Left lobe of liver (tissue), 2 donors: ENCODE results near the gene CLPTM1L. TPM values are rescaled to one million over a fixed set of nuclear protein-coding genes. Genes with fewer than 3 reads are reported as not detected.
"Not testable (repeated sequence)": the region's sequence is repeated elsewhere in the genome, so short reads cannot be mapped to it uniquely, and the experiment has no call there.

Experiments
- ATAC-seq: fragments of 200-7000 bp; cut with Tn5 transposase; one replicate; pipeline ENCODE4 v1.9.1; 2020; ENCODE audit warnings: mild to moderate bottlenecking, moderate library complexity
- DNase-seq: peaks from one replicate; pipeline ENCODE4 v3.0.0-alpha.2; 2020; ENCODE audit warnings: low spot score
- total RNA-seq: library from RNA; stranded (reverse); gene quantifications from one replicate; pipeline ENCODE4 v1.2.1, GENCODE V29; 2021
- donor health status: DM: no; HTN: no; CAD: no; lungs with moderate emphysema.
- donor health status: DM: no; HTN: yes; CAD: no.

The CLPTM1L gene
- total RNA-seq, 1 donor from 2014 or later = 147 TPM

GRCh38 chr5:1279443-1280151 is 65.3 kb downstream of the CLPTM1L start:
- DNase-seq (no peak), ATAC-seq (no peak)

- ATAC-seq (no peak), DNase-seq (no peak)
Observed at GRCh38 chr5:1278656-1279442, 66.0 kb downstream of the CLPTM1L start.

DNA sequence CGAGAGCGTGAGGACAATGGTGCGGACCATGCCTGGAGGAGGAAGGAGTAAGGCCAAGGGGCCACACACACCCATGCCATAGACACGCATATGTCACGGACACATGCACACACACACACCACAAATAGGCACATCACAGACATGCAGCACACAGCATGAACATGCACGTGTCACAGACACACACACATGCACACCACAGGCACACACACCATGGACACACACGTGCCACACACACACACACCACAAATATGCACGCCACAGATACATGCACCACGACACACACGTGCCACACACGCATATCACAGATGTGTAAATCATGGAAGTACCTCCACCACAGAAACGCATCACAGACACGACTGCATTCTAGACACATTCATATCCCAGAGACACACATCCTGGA is 66.7 kb downstream of the CLPTM1L start:
- ATAC-seq (no peak), DNase-seq (no peak)

GRCh38 chr5:1277781-1278180 is 67.1 kb downstream of the CLPTM1L start:
- no peak for DNase-seq
- ATAC-seq = no peak

GRCh38 chr5:1277331-1277730 is 67.6 kb downstream of the CLPTM1L start:
- DNase-seq = no peak
- ATAC-seq = no peak

DNA sequence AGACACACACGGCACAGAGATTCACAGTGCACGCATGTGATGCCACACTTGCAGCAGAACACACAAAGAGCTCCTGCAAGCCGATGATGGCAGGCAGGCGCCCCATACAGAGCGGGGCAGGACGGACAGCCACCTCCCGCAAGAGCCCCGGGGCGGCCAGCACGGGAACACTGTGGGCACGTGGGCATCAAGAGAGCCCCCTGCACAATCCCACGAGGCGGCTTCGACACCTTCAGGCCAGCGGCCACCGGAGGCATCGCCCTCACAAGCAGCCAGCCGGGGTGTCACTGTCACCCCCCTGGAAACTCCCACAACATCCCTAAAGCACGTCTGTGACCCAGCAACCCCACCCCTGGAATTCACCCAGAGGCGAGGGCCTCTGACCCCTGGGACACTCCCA is 68.0 kb downstream of the CLPTM1L start:
- DNase-seq = no peak
- no peak for ATAC-seq

GRCh38 chr5:1275397-1276391 is 69.2 kb downstream of the CLPTM1L start:
- not testable (repeated sequence) for ATAC-seq, DNase-seq

GRCh38 chr5:1274471-1274870 is 70.4 kb downstream of the CLPTM1L start:
- no peak for ATAC-seq
- DNase-seq = no peak

- no peak for DNase-seq
- ATAC-seq = no peak
Observed at GRCh38 chr5:1273745-1274144, 71.2 kb downstream of the CLPTM1L start.

DNA sequence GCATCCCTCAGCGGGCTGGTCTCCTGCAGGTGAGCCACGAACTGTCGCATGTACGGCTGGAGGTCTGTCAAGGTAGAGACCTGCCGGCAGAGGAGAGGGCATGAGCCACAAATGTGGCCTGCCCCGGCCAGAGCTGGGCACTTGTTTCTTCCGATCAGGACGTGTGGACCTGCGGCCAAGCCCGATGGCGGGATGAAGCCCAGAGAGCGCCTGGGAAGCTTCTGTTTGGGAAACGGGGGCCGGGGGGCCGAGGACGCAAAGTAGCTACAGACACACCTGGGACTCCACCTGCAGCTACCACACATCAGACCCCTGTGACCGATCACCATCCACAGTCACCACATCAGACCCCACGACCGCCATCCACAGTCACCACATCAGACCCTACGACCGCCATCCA is 72.7 kb downstream of the CLPTM1L start:
- DNase-seq (no peak), ATAC-seq (no peak)

- ATAC-seq = no peak
- no peak for DNase-seq
Observed at GRCh38 chr5:1270933-1271914, 73.7 kb downstream of the CLPTM1L start.

- ATAC-seq (no peak), DNase-seq (no peak)
Observed at GRCh38 chr5:1270426-1270825, 74.5 kb downstream of the CLPTM1L start.

GRCh38 chr5:1268666-1269065 is 76.2 kb downstream of the CLPTM1L start:
- ATAC-seq = no peak
- no peak for DNase-seq

DNA sequence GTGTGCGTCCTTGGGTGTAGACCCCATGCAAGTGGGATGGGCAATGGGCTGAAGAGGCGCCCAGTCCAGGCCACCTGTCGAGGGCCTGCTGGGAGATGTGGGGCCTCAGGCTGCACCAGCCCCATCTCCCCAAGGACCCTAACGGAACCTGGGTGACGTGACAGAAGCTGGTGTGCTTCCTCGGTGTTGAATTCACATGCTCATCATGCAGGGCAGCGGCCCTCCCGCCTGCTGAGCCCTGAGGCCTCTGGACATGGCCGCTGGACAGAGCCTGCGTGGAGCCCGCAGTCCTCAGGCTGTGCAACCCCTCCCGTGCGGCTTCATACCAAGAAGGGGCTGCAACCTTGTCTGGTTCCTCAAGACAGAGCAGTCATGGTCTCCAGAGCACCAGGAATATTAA is 76.8 kb downstream of the CLPTM1L start:
- DNase-seq = no peak
- no peak for ATAC-seq

Other genes starting within 250 kb of the CLPTM1L start
- gene SLC12A7, start 233.0 kb downstream of the CLPTM1L start, total RNA-seq = 56.5 TPM
- gene SLC6A19, start 143.5 kb downstream of the CLPTM1L start, total RNA-seq = 0.73 TPM
- not detected for gene SLC6A18, start 119.7 kb downstream of the CLPTM1L start, total RNA-seq
- 0.10 TPM for gene TERT, start 50.0 kb downstream of the CLPTM1L start, total RNA-seq
- not detected for gene SLC6A3, start 100.3 kb upstream of the CLPTM1L start, total RNA-seq
- gene LPCAT1, start 178.9 kb upstream of the CLPTM1L start, total RNA-seq = 8.9 TPM